ENCODE results near the gene PLK2. TPM values are rescaled to one million over a fixed set of nuclear protein-coding genes. Genes with fewer than 3 reads are reported as not detected.
A peak's percentile ranks its signal among the peaks of the same experiment; 100 is the strongest.

The PLK2 gene
- total RNA-seq, 1 donor from 2014 or later = 15.0 TPM

DNA sequence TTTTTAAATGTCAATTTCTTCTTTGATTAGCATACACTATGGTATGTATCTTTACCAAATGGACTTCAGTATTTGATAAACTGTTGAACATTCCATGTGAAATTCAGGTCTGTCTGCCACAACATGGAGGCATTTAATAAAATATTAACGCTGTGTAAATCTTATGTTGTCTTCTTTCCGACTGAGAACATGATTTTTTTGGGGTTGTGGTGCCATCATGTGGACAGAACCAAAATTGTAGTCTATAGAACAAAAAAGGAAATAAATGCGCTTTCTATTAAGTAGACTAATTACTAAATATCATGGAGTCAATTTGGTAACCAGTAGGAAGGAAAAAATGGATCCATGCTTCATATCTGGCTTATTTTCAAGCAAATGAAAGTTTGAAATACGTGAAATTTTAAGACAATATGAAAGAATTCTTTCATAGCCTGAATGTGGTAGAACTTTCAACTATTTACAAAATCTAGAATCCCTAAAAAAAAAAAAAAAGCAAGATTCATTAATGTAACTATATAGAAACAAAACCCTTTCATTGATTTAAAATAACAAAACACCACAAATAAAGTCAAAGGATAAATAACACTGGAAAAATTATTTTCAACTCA, 2.8 kb upstream of the PLK2 start:
- Mint-ChIP-seq H3K4me3 (peak overlapping the region; percentile 42), H3K36me3 (ENCODE audit: low read depth) (no peaks in the 10 kb centered on the region), H3K4me1 (peaks cover 40% of the 10 kb centered on the region), H3K27me3 (ENCODE audit: low read depth) (peaks cover 6% of the 10 kb centered on the region), H3K27ac (ENCODE audit: unreplicated experiment) (no peak overlapping the region), H3K9me3 (no peaks in the 10 kb centered on the region)
- TF ChIP-seq, protein P1, sequence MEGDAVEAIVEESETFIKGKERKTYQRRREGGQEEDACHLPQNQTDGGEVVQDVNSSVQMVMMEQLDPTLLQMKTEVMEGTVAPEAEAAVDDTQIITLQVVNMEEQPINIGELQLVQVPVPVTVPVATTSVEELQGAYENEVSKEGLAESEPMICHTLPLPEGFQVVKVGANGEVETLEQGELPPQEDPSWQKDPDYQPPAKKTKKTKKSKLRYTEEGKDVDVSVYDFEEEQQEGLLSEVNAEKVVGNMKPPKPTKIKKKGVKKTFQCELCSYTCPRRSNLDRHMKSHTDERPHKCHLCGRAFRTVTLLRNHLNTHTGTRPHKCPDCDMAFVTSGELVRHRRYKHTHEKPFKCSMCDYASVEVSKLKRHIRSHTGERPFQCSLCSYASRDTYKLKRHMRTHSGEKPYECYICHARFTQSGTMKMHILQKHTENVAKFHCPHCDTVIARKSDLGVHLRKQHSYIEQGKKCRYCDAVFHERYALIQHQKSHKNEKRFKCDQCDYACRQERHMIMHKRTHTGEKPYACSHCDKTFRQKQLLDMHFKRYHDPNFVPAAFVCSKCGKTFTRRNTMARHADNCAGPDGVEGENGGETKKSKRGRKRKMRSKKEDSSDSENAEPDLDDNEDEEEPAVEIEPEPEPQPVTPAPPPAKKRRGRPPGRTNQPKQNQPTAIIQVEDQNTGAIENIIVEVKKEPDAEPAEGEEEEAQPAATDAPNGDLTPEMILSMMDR (conservative IDR thresholded peaks at IDR 0.05) = peak; percentile 84
- peak; percentile 44 for DNase-seq (ENCODE audit: low read depth, low spot score)

- Mint-ChIP-seq H3K27ac (ENCODE audit: unreplicated experiment) (no peak overlapping the region), H3K27me3 (ENCODE audit: low read depth) (peaks cover 6% of the 10 kb centered on the region), H3K36me3 (ENCODE audit: low read depth) (no peaks in the 10 kb centered on the region), H3K4me3 (no peak overlapping the region), H3K4me1 (peaks cover 40% of the 10 kb centered on the region), H3K9me3 (no peaks in the 10 kb centered on the region)
- TF ChIP-seq, protein P1 (conservative IDR thresholded peaks at IDR 0.05) = no peak
- DNase-seq (ENCODE audit: low read depth, low spot score) = no peak
These were observed 2.3 kb upstream of the PLK2 start for GRCh38 chr5:58462154-58462553.

- no peaks in the 10 kb centered on the region for H3K9me3 Mint-ChIP-seq
- no peaks in the 10 kb centered on the region for H3K36me3 Mint-ChIP-seq (ENCODE audit: low read depth)
- peaks cover 6% of the 10 kb centered on the region for H3K27me3 Mint-ChIP-seq (ENCODE audit: low read depth)
- peak overlapping the region; percentile 91 for H3K4me3 Mint-ChIP-seq
- peak; percentile 97 for DNase-seq (ENCODE audit: low read depth, low spot score)
- peaks cover 33% of the 10 kb centered on the region for H3K4me1 Mint-ChIP-seq
- H3K27ac Mint-ChIP-seq (ENCODE audit: unreplicated experiment) = no peak overlapping the region
- TF ChIP-seq, protein P1 (conservative IDR thresholded peaks at IDR 0.05) = peak; percentile 80
These were observed 923 bp upstream of the PLK2 start for GRCh38 chr5:58460732-58461286.

DNA sequence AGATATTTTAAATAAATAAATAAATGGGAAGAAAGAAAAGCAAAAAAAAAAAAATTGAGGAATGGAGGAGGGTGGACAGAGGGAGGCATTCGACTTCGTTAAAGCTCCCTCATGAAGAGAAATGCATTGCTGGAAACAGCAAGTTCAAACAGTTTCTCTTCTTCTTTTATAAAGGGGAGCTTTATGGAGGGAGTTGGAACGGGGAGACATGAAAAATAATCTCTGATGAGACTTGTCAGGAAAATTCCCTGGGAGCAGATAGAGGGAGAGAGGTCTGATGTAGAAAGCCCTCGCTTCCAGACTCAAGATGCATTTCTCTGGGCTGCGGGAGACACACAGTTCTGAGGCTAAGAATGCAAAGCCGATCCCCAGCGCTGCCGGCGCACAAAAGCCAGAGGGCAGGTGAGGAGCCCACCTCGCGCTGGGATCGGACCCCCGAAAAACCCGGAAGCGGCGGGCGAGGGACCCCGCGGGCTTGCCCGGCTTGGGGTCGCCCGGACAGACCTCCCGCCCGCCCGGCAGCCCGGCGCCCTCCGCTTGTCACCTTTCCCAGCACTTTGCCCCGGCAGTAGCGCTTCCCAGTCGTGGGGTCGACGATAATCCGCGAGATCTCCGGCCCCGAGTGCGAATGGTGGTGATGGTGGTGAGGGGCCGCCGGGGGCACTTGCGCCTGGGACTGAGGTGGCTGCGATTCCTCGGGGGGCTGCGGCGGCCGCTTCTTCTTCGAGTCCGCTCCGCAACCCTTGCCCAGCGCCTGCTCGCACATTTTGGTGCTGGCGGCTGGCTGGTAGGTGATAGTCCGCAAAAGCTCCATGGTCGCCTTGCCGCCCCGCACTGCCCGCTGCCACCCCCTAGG, 512 bp downstream of the PLK2 start:
- peaks cover 6% of the 10 kb centered on the region for H3K27me3 Mint-ChIP-seq (ENCODE audit: low read depth)
- no peaks in the 10 kb centered on the region for H3K9me3 Mint-ChIP-seq
- H3K27ac Mint-ChIP-seq (ENCODE audit: unreplicated experiment) = peak overlapping the region; percentile 81
- peak overlapping the region; percentile 91 for H3K4me3 Mint-ChIP-seq
- H3K4me1 Mint-ChIP-seq = peaks cover 33% of the 10 kb centered on the region
- no peak for DNase-seq (ENCODE audit: low read depth, low spot score)
- H3K36me3 Mint-ChIP-seq (ENCODE audit: low read depth) = peaks cover 9% of the 10 kb centered on the region
- TF ChIP-seq, protein P1 (conservative IDR thresholded peaks at IDR 0.05) = no peak

DNA sequence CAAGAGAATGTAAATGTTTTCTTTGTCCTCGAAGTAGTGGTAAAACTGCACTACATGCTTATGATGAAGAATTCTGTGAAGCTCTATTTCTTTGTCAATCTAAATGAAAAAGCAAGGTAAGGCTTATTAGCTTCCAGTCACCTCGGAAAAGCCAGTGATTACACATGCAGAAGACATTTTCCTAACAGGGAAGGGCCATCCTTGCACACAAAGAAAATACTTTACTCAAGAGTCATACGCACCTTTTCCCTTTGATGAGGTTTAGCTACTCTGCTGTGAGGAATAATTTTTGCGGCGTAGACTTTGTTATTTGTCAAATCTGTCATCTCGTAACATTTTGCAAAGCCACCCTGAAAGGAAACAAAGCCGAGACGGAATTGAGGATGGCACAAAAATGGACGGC, 1.1 kb downstream of the PLK2 start:
- Mint-ChIP-seq H3K27ac (ENCODE audit: unreplicated experiment) (no peak overlapping the region), H3K4me3 (peak overlapping the region; percentile 91)

More for the DNA sequence above, 1.1 kb downstream of the PLK2 start:
- Mint-ChIP-seq H3K27me3 (ENCODE audit: low read depth) (peaks cover 6% of the 10 kb centered on the region), H3K4me1 (peaks cover 33% of the 10 kb centered on the region), H3K36me3 (ENCODE audit: low read depth) (peaks cover 12% of the 10 kb centered on the region), H3K9me3 (no peaks in the 10 kb centered on the region)
- no peak for DNase-seq (ENCODE audit: low read depth, low spot score)
- TF ChIP-seq, protein P1 (conservative IDR thresholded peaks at IDR 0.05) = no peak

Data from neural crest cell (in vitro differentiated cells).